KMS-11 (cell line): ENCODE data around the gene TMEM30B.

Experiments used
- H2AFZ ChIP-seq: fragments of 200-600 bp; sonication (generic); 2 replicates; pipeline ENCODE4 v1.6.1; 2016; ENCODE audit warnings: antibody characterized with exemption, mixed run types, low read depth
- H3K27ac ChIP-seq: fragments of 200-600 bp; sonication (generic); 2 replicates; pipeline ENCODE4 v1.6.1; 2016; ENCODE audit warnings: mild to moderate bottlenecking, mixed run types
- H3K27me3 ChIP-seq: fragments of 200-600 bp; sonication (generic); 2 replicates; pipeline ENCODE4 v1.6.1; 2017; ENCODE audit warnings: mild to moderate bottlenecking, low read depth, mixed run types, moderate library complexity; ENCODE audit not compliant: insufficient read depth
- H3K36me3 ChIP-seq: fragments of 200-600 bp; sonication (generic); 2 replicates; pipeline ENCODE4 v1.6.1; 2017; ENCODE audit warnings: mild to moderate bottlenecking, mixed run types; ENCODE audit not compliant: insufficient read depth
- H3K4me1 ChIP-seq: fragments of 200-600 bp; sonication (generic); 2 replicates; pipeline ENCODE4 v1.6.1; 2016; ENCODE audit warnings: mild to moderate bottlenecking, low read depth, mixed run types; ENCODE audit not compliant: poor library complexity, severe bottlenecking
- H3K4me2 ChIP-seq: fragments of 200-600 bp; sonication (generic); 2 replicates; pipeline ENCODE4 v1.7.0; 2016; ENCODE audit warnings: mild to moderate bottlenecking, mixed run types
- H3K4me3 ChIP-seq: fragments of 200-600 bp; sonication (generic); IDR thresholded peaks from 2 replicates; pipeline ENCODE4 v1.6.1; 2017; ENCODE audit warnings: low read depth, low read length, mixed read lengths; ENCODE audit not compliant: insufficient read depth
- H3K79me2 ChIP-seq: fragments of 200-600 bp; sonication (generic); 2 replicates; pipeline ENCODE4 v1.6.1; 2016; ENCODE audit warnings: low read depth, mixed run types; ENCODE audit not compliant: insufficient read depth
- H3K9ac ChIP-seq: fragments of 200-600 bp; sonication (generic); 2 replicates; pipeline ENCODE4 v1.6.1; 2016; ENCODE audit warnings: mild to moderate bottlenecking, mixed run types
- H4K20me1 ChIP-seq: fragments of 200-600 bp; sonication (generic); 2 replicates; pipeline ENCODE4 v1.6.1; 2016; ENCODE audit warnings: mild to moderate bottlenecking, mixed run types; ENCODE audit not compliant: insufficient read depth
- CTCF ChIP-seq: fragments of 200-600 bp; sonication (generic); conservative IDR thresholded peaks from 2 replicates; pipeline ENCODE4 v1.6.1; 2017; ENCODE audit warnings: low read depth, mild to moderate bottlenecking, antibody characterized with exemption, low read length, moderate library complexity, mixed read lengths

The TMEM30B gene

DNA sequence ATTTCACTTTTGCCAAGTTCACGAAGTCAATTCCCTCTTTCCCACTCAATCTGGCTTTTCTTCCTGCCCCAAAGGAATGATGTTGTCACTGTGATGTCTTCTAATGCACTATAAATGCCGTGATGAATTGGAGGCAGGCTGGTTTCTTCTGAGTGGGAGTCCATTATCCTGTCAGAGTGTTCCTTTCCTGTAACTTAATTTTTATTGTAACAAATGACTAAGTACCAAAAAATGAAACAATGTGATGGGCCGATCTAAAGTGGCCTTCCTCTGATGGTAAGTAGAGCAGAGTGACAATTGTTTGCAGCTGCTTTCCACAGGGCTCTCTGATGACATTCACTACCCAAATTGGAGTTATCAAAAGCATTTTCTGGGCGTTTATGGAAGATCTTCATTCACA is 22.2 kb downstream of the TMEM30B start:
- no peak for TF ChIP-seq CTCF
- H3K4me3 ChIP-seq, result no peak overlapping the region
- H3K4me1 ChIP-seq, result no peaks in the 10 kb centered on the region
- H3K27ac ChIP-seq, result no peak overlapping the region
- H3K4me2 ChIP-seq, result no peak overlapping the region
- no peak overlapping the region for H3K9ac ChIP-seq
- no peak overlapping the region for H2AFZ ChIP-seq
- no peaks in the 10 kb centered on the region for H3K79me2 ChIP-seq
- H3K27me3 ChIP-seq, result no peaks in the 10 kb centered on the region
- H4K20me1 ChIP-seq, result no peaks in the 10 kb centered on the region
- H3K36me3 ChIP-seq, result no peaks in the 10 kb centered on the region

GRCh38 chr14:61257469-61258057 is 23.6 kb downstream of the TMEM30B start:
- Histone ChIP-seq H4K20me1 (no peaks in the 10 kb centered on the region), H3K9ac (no peak overlapping the region), H3K4me2 (no peak overlapping the region), H3K79me2 (no peaks in the 10 kb centered on the region), H3K36me3 (no peaks in the 10 kb centered on the region), H3K4me3 (no peak overlapping the region), H3K27ac (no peak overlapping the region), H3K27me3 (no peaks in the 10 kb centered on the region), H3K4me1 (no peaks in the 10 kb centered on the region), H2AFZ (no peak overlapping the region)
- TF ChIP-seq CTCF, result no peak

DNA sequence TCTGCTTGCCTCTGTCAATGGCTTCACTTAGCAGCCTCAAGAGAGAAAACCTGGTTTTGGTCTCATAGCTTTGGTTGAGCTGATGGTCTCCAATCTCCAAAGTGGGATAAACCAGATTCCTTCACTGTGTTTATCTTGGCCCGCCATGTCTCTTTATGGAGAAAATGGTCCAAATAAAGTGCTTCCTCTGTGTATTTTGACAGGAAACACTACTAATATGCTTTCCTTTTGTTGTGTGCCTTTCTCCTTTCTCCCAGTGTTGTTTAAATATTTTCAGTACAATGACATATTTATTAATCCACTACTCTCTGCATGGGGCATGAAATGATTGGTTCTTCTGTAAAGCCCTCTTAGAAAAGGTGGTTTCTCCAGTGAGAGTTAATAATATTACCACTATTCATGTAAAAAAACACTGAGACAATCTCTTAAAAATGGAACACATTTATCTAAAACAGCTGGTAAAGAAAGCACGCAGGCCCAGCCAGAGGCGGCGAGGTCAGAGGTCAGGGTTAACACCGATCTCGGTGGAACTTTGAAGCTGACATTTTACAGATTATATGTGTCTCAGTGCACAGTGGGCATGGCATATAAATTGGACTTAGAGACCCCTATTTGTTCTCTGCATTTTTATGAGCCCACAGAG is 24.2 kb downstream of the TMEM30B start:
- no peak overlapping the region for H3K4me2 ChIP-seq
- no peaks in the 10 kb centered on the region for H3K79me2 ChIP-seq
- H2AFZ ChIP-seq, result no peak overlapping the region
- TF ChIP-seq CTCF, result no peak
- no peaks in the 10 kb centered on the region for H3K27me3 ChIP-seq
- no peak overlapping the region for H3K4me3 ChIP-seq
- H3K27ac ChIP-seq, result no peak overlapping the region
- H3K36me3 ChIP-seq, result no peaks in the 10 kb centered on the region
- H4K20me1 ChIP-seq, result no peaks in the 10 kb centered on the region
- H3K4me1 ChIP-seq, result no peaks in the 10 kb centered on the region
- H3K9ac ChIP-seq, result no peak overlapping the region

DNA sequence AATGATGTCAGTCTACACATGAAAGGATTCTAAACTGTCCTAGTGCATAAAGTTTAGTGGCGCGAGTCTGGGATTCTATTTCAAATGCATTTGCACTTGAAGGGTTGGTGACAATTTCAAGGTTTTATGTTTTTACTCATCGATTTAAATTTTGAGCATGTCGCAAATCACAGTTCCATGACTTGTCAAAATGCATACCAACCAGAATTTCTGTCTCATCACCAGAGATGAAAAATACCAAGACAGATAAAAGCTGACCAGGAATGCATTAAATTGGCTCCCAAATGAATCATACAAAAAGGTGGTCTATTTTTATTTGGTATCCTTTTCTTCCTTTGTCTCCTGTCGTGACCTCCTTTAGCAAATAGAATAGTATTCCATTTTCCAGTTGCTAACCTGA is 25.2 kb downstream of the TMEM30B start:
- H4K20me1 ChIP-seq, result no peaks in the 10 kb centered on the region
- no peaks in the 10 kb centered on the region for H3K27me3 ChIP-seq
- no peaks in the 10 kb centered on the region for H3K36me3 ChIP-seq
- no peak overlapping the region for H3K4me2 ChIP-seq
- no peak overlapping the region for H3K27ac ChIP-seq
- no peak overlapping the region for H3K9ac ChIP-seq
- no peak for TF ChIP-seq CTCF
- H3K4me1 ChIP-seq, result no peaks in the 10 kb centered on the region
- H3K4me3 ChIP-seq, result no peak overlapping the region
- no peaks in the 10 kb centered on the region for H3K79me2 ChIP-seq
- H2AFZ ChIP-seq, result no peak overlapping the region
